GM13977 (cell line): Measurements from ENCODE around the gene ATG4B.

Experiments
- DNase-seq: peaks from one replicate; pipeline ENCODE4 v3.0.0; 2012; ENCODE audit warnings: low spot score
- CTCF ChIP-seq: IDR thresholded peaks from 2 replicates; pipeline ENCODE4 v1.5.1; 2012; ENCODE audit warnings: mild to moderate bottlenecking, control low read depth; ENCODE audit not compliant: insufficient read depth; ENCODE audit errors: extremely low read depth, missing control alignments
- in situ Hi-C: fragments of 300-500 bp; cut with MboI; formaldehyde crosslinking; loops from one replicate; pipeline ENCODE4 v1.12.0; 2022; ENCODE audit warnings: low sequenced_read_pairs, low pct_unique_long_range_greater_than_20kb, mixed read lengths, inconsistent platforms; ENCODE audit not compliant: unreplicated experiment

ATG4B gene

GRCh38 chr2:241666627-241667400 is 29.3 kb downstream of the ATG4B start:
- no peak for DNase-seq
- no peak for TF ChIP-seq CTCF
- in situ Hi-C loops: no loop called here

- in situ Hi-C loops: no loop called here
- DNase-seq: no peak
- no peak for TF ChIP-seq CTCF
Observed at GRCh38 chr2:241668354-241668753, 30.9 kb downstream of the ATG4B start.

- in situ Hi-C loops: no loop called here
- no peak for TF ChIP-seq CTCF
Observed at GRCh38 chr2:241668839-241669238, 31.3 kb downstream of the ATG4B start.

GRCh38 chr2:241670333-241671110 is 33.0 kb downstream of the ATG4B start:
- TF ChIP-seq CTCF: no peak
- DNase-seq: no peak
- in situ Hi-C loops: no loop called here

More at GRCh38 chr2:241668839-241669238, 31.3 kb downstream of the ATG4B start:
- DNase-seq: no peak

- no peak for TF ChIP-seq CTCF
- no peak for DNase-seq
- in situ Hi-C loops: no loop called here
Observed at GRCh38 chr2:241671457-241672240, 34.2 kb downstream of the ATG4B start.
